K562 (cell line): ENCODE data around the gene TTC9C. TPM values are rescaled to one million over a fixed set of nuclear protein-coding genes. Genes with fewer than 3 reads are reported as not detected.
A peak's percentile ranks its signal among the peaks of the same experiment; 100 is the strongest.

Source experiments
- ATAC-seq: fragments of 200-7000 bp; cut with Tn5 transposase; 3 replicates; pipeline ENCODE4 v1.9.1; 2020; ENCODE audit warnings: moderate library complexity
- BruUV-seq: library from RNA; stranded (reverse); fragments of 400-500 nt; replicated peaks from 2 replicates; lab custom pipeline; 2021; lab: Mats Ljungman, UMichigan
- CTCF ChIA-PET: fragments of 300-600 bp; formaldehyde crosslinking; extraction: SDS; loops from one replicate; lab custom pipeline; 2021; ENCODE audit warnings: low intra/inter-chr PET ratio; lab: Yijun Ruan, JAX
- POLR2A ChIA-PET: fragments of 300-600, 350-650 bp; sonication (Branson Sonifier 250); formaldehyde crosslinking; extraction: SDS; loops from one replicate; lab custom pipeline; 2021; ENCODE audit warnings: antibody characterized with exemption, inconsistent platforms; lab: Yijun Ruan, JAX
- DNase-seq, 4 experiments: peaks; one replicate each; pipeline versions ENCODE4 v3.0.0 to v3.0.0-alpha.2; 2011 to 2018; ENCODE audit warnings: low spot score in 3 of 4, mixed read lengths in 3 of 4; ENCODE audit errors: extremely low read depth in 1 of 4
- FAIRE-seq: peaks from 2 replicates; lab custom pipeline; 2011; peaks lifted over from hg19 to GRCh38; lab: Jason Lieb, UNC
- H2AFZ ChIP-seq: 2 replicates; pipeline ENCODE4 v1.6.0; 2011; ENCODE audit warnings: low read depth, low read length, control low read depth, inconsistent platforms
- H3K27ac ChIP-seq: fragments of 200-600 bp; 3 replicates; pipeline ENCODE4 v1.8.0; 2011; ENCODE audit warnings: low read depth, mild to moderate bottlenecking, control low read depth, inconsistent platforms, low read length, moderate library complexity, mixed read lengths; ENCODE audit errors: extremely low read depth
- H3K27me3 ChIP-seq, 2 experiments: fragments of 300-600 bp in 1 of 2; 2 replicates in 1 of 2; 3 replicates in 1 of 2; pipeline versions ENCODE4 v1.6.0 to v1.8.0; 2011; ENCODE audit warnings: inconsistent platforms in 2 of 2, low read length in 2 of 2, mild to moderate bottlenecking in 1 of 2, mixed read lengths in 1 of 2, moderate library complexity in 1 of 2; ENCODE audit not compliant: control insufficient read depth in 2 of 2, insufficient read depth in 2 of 2
- H3K36me3 ChIP-seq: fragments of 300-600 bp; 3 replicates; pipeline ENCODE4 v1.8.0; 2011; ENCODE audit warnings: mild to moderate bottlenecking, low read length, inconsistent platforms; ENCODE audit not compliant: control insufficient read depth, insufficient read depth
- H3K4me1 ChIP-seq, 2 experiments: fragments of 200-600 bp in 1 of 2; replicated peaks in 1 of 2; 2 replicates in 1 of 2; 3 replicates in 1 of 2; pipeline versions ENCODE4 v1.5.1 to v1.8.0; 2011; ENCODE audit warnings: inconsistent platforms in 2 of 2, low read length in 2 of 2, mild to moderate bottlenecking in 1 of 2, mixed read lengths in 1 of 2, moderate library complexity in 1 of 2; ENCODE audit not compliant: control insufficient read depth in 2 of 2, insufficient read depth in 2 of 2
- H3K4me2 ChIP-seq: 2 replicates; pipeline ENCODE4 v1.6.1; 2011; ENCODE audit warnings: low read length, control low read depth, inconsistent platforms, mixed read lengths; ENCODE audit not compliant: insufficient read depth
- H3K4me3 ChIP-seq: fragments of 200-600 bp; sonication (generic), shearing (Covaris generic); 2 replicates; pipeline ENCODE4 v1.5.1; 2016; ENCODE audit warnings: control low read depth, inconsistent platforms
- H3K79me2 ChIP-seq: fragments of 200-600 bp; 3 replicates; pipeline ENCODE4 v1.8.0; 2011; ENCODE audit warnings: low read length, inconsistent platforms; ENCODE audit not compliant: control insufficient read depth, insufficient read depth
- H3K9ac ChIP-seq, 2 experiments: 2 replicates each; pipeline versions ENCODE4 v1.6.0 to v1.6.1; 2011; ENCODE audit warnings: low read depth in 2 of 2, low read length in 2 of 2, control low read depth in 1 of 2, inconsistent platforms in 1 of 2, mild to moderate bottlenecking in 1 of 2, mixed read lengths in 1 of 2; ENCODE audit not compliant: insufficient read depth in 1 of 2
- H3K9me1 ChIP-seq: one replicate; pipeline ENCODE4 v1.6.0; 2011; ENCODE audit warnings: inconsistent platforms, mild to moderate bottlenecking, low read length, moderate library complexity; ENCODE audit not compliant: control insufficient read depth, insufficient read depth
- H3K9me3 ChIP-seq: replicated peaks from 2 replicates; pipeline ENCODE4 v1.5.1; 2011; ENCODE audit warnings: low read depth, low read length, inconsistent platforms; ENCODE audit not compliant: control insufficient read depth, insufficient read depth
- H4K20me1 ChIP-seq: replicated peaks from 2 replicates; pipeline ENCODE4 v1.6.1; 2011; ENCODE audit warnings: low read length, inconsistent platforms, mixed read lengths; ENCODE audit not compliant: control insufficient read depth, insufficient read depth
- KDM5B ChIP-seq: fragments of 200-600 bp; sonication (generic); IDR thresholded peaks from 2 replicates; pipeline ENCODE4 v1.6.1; 2012; ENCODE audit warnings: low read depth, mild to moderate bottlenecking, moderate library complexity, low read length, control low read depth, inconsistent platforms; ENCODE audit not compliant: insufficient replicate concordance
- PTBP1 ChIP-seq: fragments of 200-400 bp; formaldehyde crosslinking; IDR thresholded peaks from 2 replicates; pipeline ENCODE4 v1.6.1; 2017; ENCODE audit warnings: low read depth, low read length
- TCF3 ChIP-seq: sonication (generic); formaldehyde crosslinking; IDR thresholded peaks from 2 replicates; pipeline ENCODE4 v1.4.0; 2020; ENCODE audit warnings: mild to moderate bottlenecking, missing genetic modification reagents
- WGBS: fragments of 100-300 bp; shearing (Covaris generic); methylation state at CpG from one replicate; pipeline ENCODE4 v1.1.6; 2016; ENCODE audit warnings: low coverage, mixed read lengths; ENCODE audit not compliant: insufficient coverage; ENCODE audit errors: missing lambda C conversion rate; 5-methylcytosine and 5-hydroxymethylcytosine counted together
- in situ Hi-C: fragments of 300-500 bp; cut with MboI; formaldehyde crosslinking; loops from 4 replicates; pipeline ENCODE4 v1.15.0; 2018; ENCODE audit warnings: inconsistent platforms, mixed read lengths
- intact Hi-C: fragments of 100-400 bp; cut with micrococcal nuclease; formaldehyde crosslinking; loops from 2 replicates; pipeline ENCODE4 v1.14.2; 2022
- polyA plus RNA-seq, 8 experiments: library from polyadenylated mRNA; depleted of rRNA in 4 of 8; stranded (reverse) in 5 of 8; unstranded in 3 of 8; fragments of >200 nt; fragmentation: Nextera tagmentation in 2 of 8; fragmentation: Illumina TruSeq in 1 of 8; extraction: Ambion mirVana in 2 of 8; extraction: Trizol in 1 of 8; gene quantifications; 2 replicates each; pipeline versions ENCODE4 v1.2.1 to v1.2.3, GENCODE V29; 2011 to 2014; ENCODE audit warnings: inconsistent platforms in 1 of 8, missing spikeins in 1 of 8
- total RNA-seq, 7 experiments: library from RNA; depleted of rRNA in 6 of 7; stranded (reverse); fragments of >200 nt in 6 of 7; fragmentation: Illumina TruSeq in 2 of 7; extraction: Trizol in 2 of 7; gene quantifications; 2 replicates each; pipeline versions ENCODE4 v1.2.1 to v1.2.3, GENCODE V29; 2011 to 2021; ENCODE audit warnings: low replicate concordance in 1 of 7
- TF ChIP-seq, protein P1 (sequence below): fragments of 250-450 bp; sonication (Bioruptor Pico); IDR thresholded peaks from 2 replicates; pipeline ENCODE4 v1.4.0; 2020; ENCODE audit warnings: borderline replicate concordance

The TTC9C gene
- total and polyA plus RNA-seq, 9 of the 15 experiments (the other 6 are each of a cell fraction or from before 2014, with no cell fraction given) = 32.8 to 59.0 (median 37.1) TPM

DNA sequence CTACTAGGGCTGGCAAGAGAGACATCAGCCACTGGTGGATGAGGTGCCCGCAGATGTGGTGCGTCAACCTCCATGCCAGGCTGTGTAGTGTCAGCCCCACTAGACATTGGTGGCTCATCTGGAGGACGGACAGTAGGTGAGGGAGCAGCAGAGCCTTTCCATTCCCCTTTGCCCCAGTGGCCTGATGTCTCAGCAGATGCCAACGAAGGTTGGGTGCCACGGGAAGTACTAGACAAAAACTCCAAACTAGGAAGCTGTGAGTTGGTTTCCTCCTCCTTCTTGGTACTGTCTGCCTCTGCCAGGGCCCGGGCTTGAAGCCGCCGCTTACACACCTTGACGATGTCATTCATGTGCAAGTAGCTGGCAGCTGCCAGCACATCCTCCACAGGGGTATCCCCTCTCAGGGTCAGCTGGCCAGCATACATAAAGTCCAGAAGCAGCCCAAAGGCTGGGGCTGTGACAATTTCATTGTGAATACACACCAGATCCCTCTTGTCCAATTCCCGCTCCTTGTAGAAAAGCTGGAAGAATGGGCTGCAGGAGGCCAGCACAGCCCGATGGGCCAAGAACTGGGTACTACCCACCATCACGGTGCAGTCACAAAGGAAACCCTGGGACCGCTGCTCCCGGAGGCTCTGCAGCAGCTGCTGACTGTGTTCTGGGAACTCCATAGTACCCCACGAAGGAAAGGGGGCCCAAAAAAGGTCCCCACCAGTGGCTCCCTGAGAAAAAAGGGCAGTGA, 24.9 kb downstream of the TTC9C start:
- Histone ChIP-seq H3K4me2 (peak overlapping the region; percentile 94), H3K4me3 (peak overlapping the region; percentile 63), H3K36me3 (peaks cover 20% of the 10 kb centered on the region; the same call in 1 of the 3 replicates), H2AFZ (peak overlapping the region; percentile 98), H4K20me1 (no peaks in the 10 kb centered on the region), H3K79me2 (peaks cover 22% of the 10 kb centered on the region), H3K27me3 (no peaks in the 10 kb centered on the region), H3K4me1 (peaks cover 14 to 28% of the 10 kb centered on the region in 2 experiments; a peak in 4 of 5 replicates), H3K9ac (peak overlapping the region; percentile 84 to 91), H3K27ac (peak overlapping the region; percentile 86; the same call in 2 of the 3 replicates), H3K9me1 (no peaks in the 10 kb centered on the region), H3K9me3 (no peaks in the 10 kb centered on the region)
- DNase-seq (no peak), ATAC-seq (no peak), FAIRE-seq (no peak)
- WGBS = 44% methylated on average over 14 of the region's 15 CpGs
- ChIA-PET POLR2A (interaction anchor here (0.6 to 2.7 kb wide), 30 partner anchors 8 to 1241 kb away, joined by 3 to 27 read pairs (median 5); partner anchors contain the start of genes BSCL2, C11orf98, CSKMT and GNG3), CTCF (no interaction called here)
- intact Hi-C loops = no loop called here
- TF ChIP-seq, protein P1, sequence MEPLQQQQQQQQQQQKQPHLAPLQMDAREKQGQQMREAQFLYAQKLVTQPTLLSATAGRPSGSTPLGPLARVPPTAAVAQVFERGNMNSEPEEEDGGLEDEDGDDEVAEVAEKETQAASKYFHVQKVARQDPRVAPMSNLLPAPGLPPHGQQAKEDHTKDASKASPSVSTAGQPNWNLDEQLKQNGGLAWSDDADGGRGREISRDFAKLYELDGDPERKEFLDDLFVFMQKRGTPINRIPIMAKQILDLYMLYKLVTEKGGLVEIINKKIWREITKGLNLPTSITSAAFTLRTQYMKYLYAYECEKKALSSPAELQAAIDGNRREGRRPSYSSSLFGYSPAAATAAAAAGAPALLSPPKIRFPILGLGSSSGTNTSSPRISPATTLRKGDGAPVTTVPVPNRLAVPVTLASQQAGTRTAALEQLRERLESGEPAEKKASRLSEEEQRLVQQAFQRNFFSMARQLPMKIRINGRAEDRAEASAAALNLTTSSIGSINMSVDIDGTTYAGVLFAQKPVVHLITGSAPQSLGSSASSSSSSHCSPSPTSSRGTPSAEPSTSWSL (CRISPR knock-in tag) = 0 out of 2 replicates have a peak, but pooled peaks have one; percentile 19
- TF ChIP-seq TCF3 (CRISPR knock-in tag) (no peak), KDM5B (peak; percentile 7), PTBP1 (no peak)
- in situ Hi-C loops = no loop called here
- BruUV-seq = TSS peak; percentile 84
